Measurements from ENCODE around the gene ASIC3.

GRCh38 chr7:151039850-151040548, 8.3 kb upstream of the ASIC3 start:
- TF ChIP-seq CTCF (IDR thresholded peaks at IDR 0.05) (no peak), EP300 (IDR thresholded peaks at IDR 0.05) (no peak), POLR2A (IDR thresholded peaks at IDR 0.05; ENCODE audit: low read depth) (no peak)

Measured in esophagus muscularis mucosa (tissue), 4 donors.